ENCODE data around the gene AKR1B1.

- TF ChIP-seq SMAD1 (CRISPR knock-in tag; IDR thresholded peaks at IDR 0.05; ENCODE audit: borderline replicate concordance, low read depth) = no peak
- TF ChIP-seq ZNF12 (CRISPR knock-in tag; IDR thresholded peaks at IDR 0.05) = no peak
- TF ChIP-seq ZNF224 (CRISPR knock-in tag; IDR thresholded peaks at IDR 0.05) = no peak
- TF ChIP-seq HNRNPL (IDR thresholded peaks at IDR 0.05; ENCODE audit: low read depth, low read length) = no peak
- no peak for TF ChIP-seq MTA3 (CRISPR knock-in tag; IDR thresholded peaks at IDR 0.05)
- no peak for TF ChIP-seq ZNF691 (CRISPR knock-in tag; IDR thresholded peaks at IDR 0.05; ENCODE audit: borderline replicate concordance, low read depth)
These were observed 62.9 kb downstream of the AKR1B1 start for GRCh38 chr7:134396031-134396430.

Measured in HepG2 (cell line).